Stimulated activated CD4-positive, alpha-beta T cell treated with anti-CD3 and anti-CD28 coated beads, Interleukin-12 subunit alpha, Interleukin-12 subunit beta, amount 100 ng/mL, for 48 hours (primary cell): ENCODE data around the gene MARCHF11.

Experiments
- DNase-seq, 3 donors: peaks; one replicate each; pipeline ENCODE4 v3.0.0-alpha.2; 2020; ENCODE audit warnings: low read depth in 2 of 3, low spot score in 1 of 3

The MARCHF11 gene

DNA sequence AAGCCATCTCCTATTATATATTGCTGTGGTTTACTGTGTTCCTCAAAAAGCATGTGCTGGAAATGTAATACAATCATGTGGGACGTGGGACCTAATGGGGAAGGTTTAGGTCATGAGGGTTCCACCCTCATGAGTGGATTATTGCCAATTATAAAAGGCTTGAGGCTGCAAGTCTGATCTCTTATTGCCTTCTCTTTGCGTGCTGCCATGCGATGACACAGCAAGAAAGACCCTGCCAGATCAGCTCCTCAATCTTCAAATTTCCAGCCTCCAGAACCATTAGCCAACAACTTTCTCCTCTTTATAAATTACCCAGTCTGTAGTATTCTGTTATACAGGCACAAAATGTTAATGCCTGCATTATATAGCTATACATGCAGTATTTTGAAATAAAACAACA, 45.4 kb downstream of the MARCHF11 start:
- DNase-seq, result no peak

DNA sequence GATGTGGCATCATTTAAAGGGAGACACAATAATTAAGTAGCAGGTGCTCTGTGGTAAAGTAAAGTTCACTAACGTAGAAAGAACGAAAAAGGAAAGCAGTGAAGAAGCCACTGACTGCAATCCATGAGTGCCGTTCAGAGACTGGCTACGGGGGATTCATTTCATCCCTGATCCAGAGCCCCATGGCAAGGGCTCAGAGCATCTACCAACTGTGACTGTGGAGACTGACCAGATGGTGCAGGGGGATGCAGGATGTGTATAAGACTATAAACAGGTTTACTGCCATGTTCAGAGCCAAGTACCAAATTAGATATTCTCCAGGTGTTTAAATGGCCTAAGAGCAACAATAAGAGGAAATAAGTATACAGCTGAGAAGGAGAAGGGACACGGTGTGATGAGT, 47.7 kb downstream of the MARCHF11 start:
- no peak for DNase-seq

DNA sequence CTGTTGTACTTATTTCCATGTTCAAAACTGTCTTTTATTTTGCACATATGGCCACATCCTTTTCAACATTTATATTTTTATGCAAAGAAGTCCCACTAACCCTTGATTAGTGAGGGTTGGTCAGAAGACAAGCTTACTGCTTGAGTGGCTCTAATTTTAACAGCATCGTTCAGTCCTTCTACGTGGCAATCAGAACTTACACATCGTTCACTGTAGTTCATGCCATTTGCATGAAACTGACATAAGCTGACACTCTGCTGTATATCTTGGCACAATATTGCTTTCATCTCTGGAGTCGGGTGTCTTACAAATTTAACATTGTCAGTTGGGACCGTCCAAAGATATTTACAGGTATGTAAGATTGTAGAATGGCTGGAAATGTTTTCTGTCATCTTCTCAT, 50.6 kb downstream of the MARCHF11 start:
- no peak for DNase-seq

DNA sequence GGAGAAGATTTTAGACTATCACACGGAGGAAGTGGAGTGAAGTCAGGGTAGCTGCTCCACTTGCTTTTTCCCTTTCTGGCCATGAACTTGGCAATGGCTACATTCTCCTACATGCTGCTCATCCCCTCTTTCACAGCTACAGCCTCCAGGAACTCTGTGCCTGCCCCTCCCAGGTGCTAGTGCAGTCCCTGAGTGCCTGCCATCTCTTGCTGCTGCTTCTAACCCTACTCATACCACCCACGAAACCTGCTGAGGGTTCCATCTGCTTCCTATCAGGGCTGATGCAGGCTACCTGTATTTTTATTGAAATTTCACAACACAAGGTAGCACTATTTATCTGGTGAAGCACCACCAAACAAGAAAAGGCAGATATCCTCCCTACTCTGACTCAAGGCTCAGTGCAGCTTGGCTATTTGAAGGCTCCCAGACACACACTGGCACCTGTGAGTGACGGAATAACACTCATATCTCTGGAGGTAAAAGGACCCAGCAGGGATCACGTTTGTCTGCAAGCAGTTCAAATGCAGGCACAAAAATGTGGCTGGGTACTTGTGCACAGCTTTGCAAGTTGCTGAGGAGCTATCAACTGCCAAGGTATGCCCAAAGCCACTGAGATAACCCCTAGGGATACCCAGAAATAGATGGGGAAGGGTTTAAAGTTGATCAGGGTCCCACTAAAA, 51.6 kb downstream of the MARCHF11 start:
- DNase-seq, result no peak

DNA sequence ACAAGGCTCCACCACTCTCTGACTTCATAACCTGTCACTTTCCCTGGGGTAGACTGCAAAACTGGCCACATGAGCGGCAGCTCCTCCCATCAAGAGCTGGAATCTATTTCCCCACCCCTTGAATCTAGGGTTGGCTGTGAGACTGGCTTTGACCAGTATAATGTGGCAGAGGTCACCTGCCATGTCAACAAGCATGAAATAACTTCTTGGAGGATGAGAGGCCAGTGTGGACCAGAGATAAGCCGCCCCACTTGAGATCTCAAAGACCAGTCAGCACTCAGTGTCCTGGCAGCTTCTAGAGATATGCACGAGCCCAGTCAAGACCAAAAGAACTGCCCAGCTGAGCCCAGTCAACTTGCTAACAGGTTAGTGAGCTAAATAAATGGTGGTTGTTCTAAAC, 59.0 kb downstream of the MARCHF11 start:
- DNase-seq, result no peak

DNA sequence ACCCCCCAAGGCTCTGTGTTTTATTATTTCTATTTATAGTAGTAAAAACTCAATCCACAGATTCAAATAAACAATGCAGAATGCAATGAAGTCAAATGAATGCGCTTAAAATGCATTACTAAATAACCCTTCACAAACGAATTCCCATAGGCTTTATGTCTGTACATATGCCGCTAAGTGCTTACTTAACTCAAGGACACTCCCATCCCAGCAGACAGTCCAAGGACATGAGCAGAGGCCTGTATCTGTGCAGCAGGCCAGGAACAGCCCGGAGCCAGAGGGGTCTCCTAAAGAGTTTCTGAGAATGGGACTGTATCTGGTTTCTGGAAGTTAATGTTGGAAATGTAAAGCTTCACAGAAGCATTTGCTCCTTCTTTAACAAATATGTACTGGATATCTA, 59.8 kb downstream of the MARCHF11 start:
- DNase-seq, result no peak

DNA sequence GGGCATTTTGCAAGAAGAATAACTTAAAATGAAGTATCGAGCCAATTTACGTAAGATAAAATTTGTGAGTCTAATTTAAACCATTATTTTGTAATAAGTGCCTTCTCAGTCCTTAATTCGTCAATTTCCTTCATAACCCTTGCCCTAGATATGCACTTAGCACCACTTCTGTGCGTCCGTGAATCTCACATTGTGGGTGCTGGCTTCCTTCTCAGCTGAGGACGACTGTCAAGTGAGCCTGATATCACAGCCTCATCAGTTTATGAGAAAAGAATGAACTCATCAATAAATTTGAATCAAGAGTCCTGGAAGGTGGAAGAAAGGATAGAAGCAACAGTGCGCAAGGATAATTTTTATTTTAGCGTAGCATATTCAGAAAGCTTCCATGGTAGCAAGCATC, 64.5 kb downstream of the MARCHF11 start:
- DNase-seq, result no peak

DNA sequence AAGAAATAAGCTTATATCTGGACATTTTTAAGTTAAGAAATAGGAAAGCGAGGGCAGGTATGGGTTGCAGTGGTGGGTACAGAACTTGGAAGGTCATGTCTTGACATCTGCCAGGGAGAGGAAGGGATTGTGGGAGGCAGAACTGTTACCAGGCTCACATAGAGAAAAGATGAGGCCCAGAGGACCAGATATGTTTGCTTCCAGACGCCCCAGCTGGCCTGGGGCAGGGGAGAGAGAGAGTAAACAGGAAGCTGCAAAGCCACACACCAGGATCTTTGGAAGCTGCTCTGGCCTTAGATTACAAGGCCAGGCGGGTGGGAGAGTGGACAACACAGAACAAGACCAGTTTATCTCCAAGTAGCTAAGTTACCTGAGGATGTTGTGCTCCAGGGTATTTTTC, 71.2 kb downstream of the MARCHF11 start:
- no peak for DNase-seq

DNA sequence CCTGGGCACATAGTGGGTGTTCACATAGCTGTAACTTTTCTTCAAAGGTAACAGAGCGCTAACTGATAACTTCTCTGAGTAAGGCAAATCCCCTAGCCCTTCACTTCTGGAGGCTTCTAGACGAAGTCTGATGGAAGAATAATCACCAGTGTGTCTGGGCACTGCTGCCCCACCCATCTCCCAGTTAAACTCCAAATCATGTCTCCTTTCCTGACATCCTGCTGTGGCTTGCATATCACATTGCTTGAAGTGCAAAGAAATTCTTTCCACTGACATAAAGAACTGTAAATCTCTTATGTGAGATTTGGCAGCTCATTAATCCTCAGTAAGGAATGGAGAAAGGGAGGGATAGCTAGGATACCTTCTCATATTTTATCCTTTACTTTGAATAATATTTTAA, 74.6 kb downstream of the MARCHF11 start:
- no peak for DNase-seq

DNA sequence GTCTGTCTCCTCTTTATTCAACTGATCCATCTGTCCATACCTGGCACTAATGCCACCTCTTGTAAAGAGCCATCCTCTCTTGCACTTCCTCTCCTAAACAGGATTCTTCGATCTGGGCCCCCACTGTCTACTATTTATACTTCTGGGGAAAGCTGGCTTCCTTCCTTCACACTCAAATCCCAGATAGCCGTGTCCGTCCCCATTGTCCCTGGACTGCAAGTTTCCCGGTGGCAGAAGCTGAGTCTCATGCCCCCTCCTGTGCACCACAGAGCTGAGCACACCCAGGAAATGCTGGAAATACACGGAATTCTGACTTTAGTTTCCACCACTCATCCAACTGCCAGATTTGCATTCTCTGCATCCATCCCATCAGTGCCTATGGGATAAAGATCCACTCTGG, 84.0 kb downstream of the MARCHF11 start:
- DNase-seq, result no peak

DNA sequence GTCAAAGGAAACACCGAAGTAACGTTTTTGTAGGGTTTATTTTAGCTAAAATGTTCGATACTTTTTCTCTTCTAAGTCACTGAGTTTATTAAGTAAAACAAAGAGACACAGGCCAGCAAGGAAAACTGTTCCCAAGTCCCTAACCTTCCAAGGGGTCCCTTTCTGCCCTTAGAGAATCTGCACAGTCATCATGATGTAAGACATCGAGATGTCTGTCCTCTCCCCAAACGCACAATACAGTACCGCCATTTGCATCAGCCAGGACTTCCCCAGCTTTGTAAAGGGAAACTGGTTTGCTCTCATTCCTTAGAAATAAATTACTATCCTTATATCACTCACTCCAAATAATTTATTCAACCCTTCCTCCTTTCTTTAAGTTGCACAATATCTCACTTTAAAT, 89.3 kb downstream of the MARCHF11 start:
- no peak for DNase-seq

DNA sequence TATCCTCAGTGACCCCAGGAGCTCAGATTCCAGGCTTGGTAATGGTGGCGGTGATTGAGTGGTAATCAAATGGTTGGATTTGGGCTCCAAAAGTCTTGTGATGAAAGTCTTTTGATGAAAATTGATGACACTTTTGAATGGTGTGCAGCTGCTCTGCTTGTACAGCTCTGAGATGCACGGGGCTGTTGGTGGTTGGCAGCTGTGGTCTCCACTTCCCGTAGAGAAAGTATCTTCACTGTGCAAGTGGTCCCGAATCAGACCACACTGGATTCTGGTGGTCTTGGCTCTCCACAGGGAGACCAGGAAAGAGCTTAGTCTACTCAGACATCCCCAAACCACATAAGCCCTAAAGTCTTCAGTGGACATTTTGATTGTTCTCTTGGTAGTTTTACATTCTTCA, 96.6 kb downstream of the MARCHF11 start:
- no peak for DNase-seq

DNA sequence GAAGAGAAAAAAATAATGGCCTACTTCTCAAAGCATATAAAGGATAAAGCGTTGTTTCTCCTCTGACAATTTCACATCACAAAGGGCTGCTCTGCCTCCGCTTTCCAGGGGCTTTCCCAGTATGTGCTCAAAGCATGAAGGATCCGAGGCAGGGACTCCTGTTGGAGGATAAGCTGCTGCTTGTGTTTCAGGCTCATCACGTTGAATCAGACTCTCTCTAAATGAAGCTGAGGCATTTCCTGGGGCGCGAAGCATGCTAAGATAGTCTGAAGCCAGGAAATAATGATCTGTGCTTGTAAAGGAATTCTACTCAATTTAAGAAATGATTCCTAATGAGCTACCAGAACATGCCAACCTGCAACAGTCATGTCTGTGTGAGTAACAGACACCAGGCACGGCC, 97.5 kb downstream of the MARCHF11 start:
- DNase-seq, result no peak

DNA sequence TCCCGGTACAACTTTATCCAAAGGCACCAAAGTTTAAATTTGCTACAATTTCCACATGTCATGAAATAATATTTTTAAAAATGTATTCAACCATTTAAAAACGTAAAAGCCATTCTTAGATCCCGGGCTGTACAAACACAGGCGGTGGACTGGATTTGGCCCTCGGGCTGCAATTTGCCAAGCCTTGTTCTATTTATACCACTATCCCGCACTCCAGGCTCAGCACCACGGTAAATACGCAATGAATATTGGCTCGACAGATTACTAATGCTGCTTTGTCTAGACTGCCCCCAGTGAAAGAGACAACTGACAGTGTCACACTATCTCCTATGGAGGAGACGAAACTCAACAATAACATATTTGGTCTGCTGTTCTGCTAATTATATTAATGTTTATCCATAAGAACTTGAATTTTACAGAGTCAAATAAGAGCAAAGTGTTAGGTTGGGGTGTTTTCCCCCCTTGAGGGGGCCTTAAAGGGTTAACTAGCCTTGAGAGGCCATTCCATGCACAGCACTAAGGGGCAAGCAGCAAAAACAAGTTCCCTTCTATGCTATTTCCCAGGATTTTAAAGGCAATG, 98.1 kb downstream of the MARCHF11 start:
- no peak for DNase-seq

DNA sequence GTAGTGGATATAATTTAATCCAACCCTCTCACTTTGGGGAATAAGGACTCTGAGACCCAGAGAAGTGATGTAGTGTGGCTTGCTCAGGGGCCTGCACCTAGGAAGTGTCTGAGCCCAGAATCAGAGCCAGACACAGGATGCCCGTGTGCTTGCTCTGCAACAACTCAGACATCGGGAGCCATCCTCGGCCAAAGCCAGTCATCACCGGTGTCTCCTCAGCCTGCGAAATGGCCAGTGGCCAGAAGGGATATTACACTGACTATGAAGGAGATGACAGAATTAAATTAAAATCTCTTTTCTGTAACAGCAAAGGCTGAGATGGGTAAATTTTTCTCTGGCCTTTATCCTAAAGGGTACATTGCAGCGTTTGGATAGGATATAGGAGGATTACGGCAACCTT, 102.9 kb downstream of the MARCHF11 start:
- no peak for DNase-seq

DNA sequence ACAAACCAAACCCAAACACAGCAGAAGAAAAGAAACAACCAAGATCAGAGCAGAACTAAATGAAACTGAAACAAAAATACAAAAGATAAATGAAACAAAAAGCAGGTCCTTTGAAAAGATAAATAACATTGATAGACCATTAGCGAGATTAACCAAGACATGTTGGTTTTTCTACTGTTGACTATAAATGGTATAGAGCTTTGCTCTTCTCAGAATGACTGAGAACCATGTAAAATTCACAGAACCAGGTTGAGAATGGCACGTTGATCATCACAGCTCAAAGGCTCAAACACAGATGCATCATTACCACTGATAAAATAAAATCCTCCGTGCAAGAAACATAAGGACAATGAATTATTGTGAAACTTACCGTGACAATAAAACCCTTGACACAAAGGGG, 105.2 kb downstream of the MARCHF11 start:
- DNase-seq, result no peak

DNA sequence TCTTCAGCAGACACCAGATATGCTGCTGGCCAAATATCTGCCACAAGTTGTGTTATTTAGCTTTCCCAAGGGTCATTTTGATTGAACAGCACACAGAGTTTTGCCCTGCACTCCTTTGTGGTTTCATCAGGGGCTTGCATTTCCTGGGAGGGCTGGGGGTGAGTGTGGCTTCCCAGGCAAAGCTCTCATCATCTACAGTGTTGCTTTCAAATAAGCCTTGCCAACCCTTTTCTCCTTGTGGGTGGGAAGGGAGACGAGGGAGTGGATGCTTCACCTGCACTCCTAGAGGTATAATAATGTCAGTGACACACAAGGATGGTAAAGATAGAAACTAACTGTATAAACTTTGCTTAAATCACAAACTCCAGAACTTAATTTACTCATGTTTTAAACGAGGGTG, 107.0 kb downstream of the MARCHF11 start:
- DNase-seq, result no peak

DNA sequence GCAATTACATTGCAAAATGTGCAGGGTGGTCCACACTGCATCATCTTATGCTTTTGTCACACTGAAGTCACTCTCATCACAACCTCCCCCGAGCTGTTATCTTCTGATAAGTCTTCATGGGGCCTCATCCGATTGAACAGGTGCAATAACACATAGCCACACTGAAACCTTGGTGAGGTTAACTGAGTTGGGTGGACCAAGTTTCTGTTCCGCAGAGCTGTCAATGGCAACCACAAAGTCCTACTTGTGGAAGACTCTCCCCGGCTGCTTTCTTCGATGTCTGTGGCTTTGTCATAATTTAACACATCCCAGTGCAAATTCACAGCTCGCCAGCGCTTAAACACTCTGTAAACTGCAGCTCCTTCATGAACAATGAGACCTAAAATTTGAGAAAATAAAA, 112.2 kb downstream of the MARCHF11 start:
- no peak for DNase-seq

DNA sequence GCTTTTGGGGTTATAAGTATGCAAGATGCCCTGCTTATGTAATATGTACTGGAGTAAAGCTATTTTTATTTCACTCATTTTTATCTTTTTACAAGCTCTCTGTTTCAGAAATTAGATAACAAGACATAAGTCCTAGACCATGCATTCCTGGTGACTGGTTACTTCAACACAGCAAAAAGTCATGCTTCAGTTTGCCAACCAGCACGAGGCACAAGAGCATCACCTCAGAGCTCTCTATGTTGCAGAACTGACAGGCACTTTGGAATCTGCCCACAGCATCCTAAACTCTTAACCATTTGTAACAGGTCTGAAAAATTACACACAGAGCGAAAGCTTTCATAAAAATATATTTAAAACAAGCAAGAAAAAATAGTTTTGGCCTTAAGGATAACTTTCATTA, 112.8 kb downstream of the MARCHF11 start:
- DNase-seq, result no peak

DNA sequence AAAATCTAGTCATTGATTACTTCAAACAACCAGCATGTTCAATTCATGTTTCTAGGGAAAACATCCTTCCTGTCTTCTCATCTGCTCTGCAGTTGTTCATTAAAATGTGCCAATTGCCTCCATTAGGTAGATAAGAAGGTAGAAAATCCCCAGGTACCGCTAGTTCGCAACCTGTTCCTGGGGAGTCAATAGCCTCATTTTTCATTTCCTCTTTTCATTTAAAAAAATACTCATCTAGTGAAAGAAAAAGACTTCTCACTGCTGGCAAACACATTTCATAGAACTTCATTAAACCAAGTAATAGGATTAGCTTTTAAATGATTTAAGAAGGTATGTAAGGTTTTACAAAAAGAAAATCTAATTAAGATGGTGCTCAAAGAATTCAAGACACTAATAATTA, 113.3 kb downstream of the MARCHF11 start:
- DNase-seq, result no peak

DNA sequence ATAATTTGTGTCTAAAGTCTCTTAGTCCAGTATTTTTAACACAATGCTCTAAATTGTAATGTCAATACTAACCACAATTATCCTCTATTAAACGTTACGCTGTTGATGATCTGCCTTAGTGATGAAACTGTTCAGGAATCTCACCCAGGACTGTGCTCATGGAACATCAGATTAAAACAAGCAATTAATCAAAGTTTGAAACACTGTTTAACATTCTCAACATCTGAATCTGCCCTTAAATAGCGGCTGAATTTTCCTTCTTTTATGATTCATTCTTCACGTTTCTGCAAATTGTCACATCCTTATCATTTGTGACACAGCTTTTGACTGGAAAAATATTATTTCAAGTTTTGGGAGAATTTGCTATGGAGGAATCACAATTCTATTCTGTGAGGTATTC, 113.8 kb downstream of the MARCHF11 start:
- DNase-seq, result no peak

DNA sequence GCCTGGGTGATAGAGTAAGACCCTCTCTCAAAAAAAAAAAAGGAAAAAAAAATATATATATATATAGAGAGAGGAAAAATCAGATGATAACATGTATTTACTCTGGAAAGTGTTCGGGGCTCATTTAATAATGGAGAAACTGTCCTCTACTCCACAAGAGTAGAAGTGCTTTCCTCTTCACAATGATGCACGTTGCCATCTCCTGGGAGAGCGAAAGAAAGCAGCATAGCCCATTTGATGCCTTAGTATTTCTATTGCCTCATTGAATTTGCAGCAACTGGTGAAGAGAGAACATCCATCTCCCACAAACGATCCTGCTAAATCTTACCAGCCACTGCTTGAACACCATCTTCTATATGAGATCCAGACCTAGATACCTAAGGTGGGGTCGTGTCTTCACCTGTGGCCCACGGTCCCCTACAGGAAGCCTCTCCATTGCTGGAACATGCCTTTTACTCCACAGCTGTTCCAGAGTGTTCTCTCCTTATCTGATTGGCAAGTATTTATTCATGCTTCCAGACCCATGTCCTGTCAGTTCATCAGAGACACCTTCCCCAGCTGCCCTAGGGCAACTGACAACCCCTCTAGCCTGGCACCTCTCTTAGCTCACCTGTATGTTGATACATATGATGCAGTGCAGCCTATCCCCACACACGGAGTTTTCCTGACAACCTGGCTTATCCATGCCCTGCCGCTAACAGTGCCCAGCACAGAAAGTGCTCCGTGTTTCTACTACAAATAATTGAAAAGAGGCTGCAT, 115.3 kb downstream of the MARCHF11 start:
- DNase-seq, result no peak

DNA sequence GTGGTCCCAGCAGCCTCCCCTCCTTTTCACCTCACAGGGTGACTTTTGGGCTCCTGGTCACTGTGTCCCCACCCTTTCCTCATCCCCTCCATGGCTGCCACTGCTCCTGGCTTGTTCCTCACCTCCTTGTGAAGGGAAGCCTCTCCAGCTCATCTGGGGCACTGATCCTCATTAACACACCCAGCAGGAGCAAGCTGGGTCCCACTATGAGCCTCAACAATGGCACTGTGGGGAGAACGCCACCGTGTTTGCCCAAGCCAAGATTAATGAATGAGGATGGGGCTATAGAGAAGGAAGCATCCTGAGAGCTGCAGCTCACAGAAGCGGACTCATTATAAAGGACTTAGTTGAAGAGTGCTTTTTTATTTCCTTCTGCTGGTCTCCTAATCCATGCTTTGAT, 118.4 kb downstream of the MARCHF11 start:
- no peak for DNase-seq
